HL-60 (cell line): ENCODE measurements around the gene PIK3R1.

Experiments
- DNase-seq, 2 experiments: peaks; one replicate each; pipeline ENCODE4 v3.0.0-alpha.2; 2010 to 2020; ENCODE audit warnings: low read depth in 1 of 2, low spot score in 1 of 2
- H3K27ac ChIP-seq: fragments of 250-450 bp; sonication (Bioruptor Pico); replicated peaks from 2 replicates; pipeline ENCODE4 v1.5.1; 2020; ENCODE audit warnings: mild to moderate bottlenecking, moderate library complexity
- H3K27me3 ChIP-seq: fragments of 250-450 bp; sonication (Bioruptor Pico); 2 replicates; pipeline ENCODE4 v1.5.1; 2021; ENCODE audit warnings: mild to moderate bottlenecking, moderate library complexity; ENCODE audit not compliant: insufficient read depth, poor library complexity, severe bottlenecking
- H3K4me3 ChIP-seq: replicated peaks from 2 replicates; pipeline ENCODE4 v1.5.1; 2011; ENCODE audit warnings: mild to moderate bottlenecking, control low read depth, low read length; ENCODE audit not compliant: insufficient read depth
- GABPA ChIP-seq: IDR thresholded peaks from 2 replicates; pipeline ENCODE4 v1.6.1; 2012; ENCODE audit warnings: low read depth
- POLR2AphosphoS5 ChIP-seq: IDR thresholded peaks from 2 replicates; pipeline ENCODE4 v1.6.1; 2012; ENCODE audit warnings: low read depth
- SPI1 ChIP-seq: IDR thresholded peaks from 2 replicates; pipeline ENCODE4 v1.6.1; 2012; ENCODE audit warnings: low read depth, mild to moderate bottlenecking, borderline replicate concordance
- TF ChIP-seq, protein P1 (sequence below): IDR thresholded peaks from one replicate; pipeline ENCODE4 v1.5.1; 2011; ENCODE audit warnings: low read length, control low read depth, inconsistent platforms; ENCODE audit not compliant: insufficient read depth
- TF ChIP-seq, protein P2 (sequence below): IDR thresholded peaks from 2 replicates; pipeline ENCODE4 v1.6.1; 2012; ENCODE audit warnings: low read depth; ENCODE audit not compliant: insufficient replicate concordance

Gene PIK3R1

GRCh38 chr5:68282001-68282400 lies 66.4 kb downstream of the PIK3R1 start:
- DNase-seq = no peak
- no peaks in the 10 kb centered on the region for H3K27me3 ChIP-seq
- H3K4me3 ChIP-seq = no peak overlapping the region
- no peak overlapping the region for H3K27ac ChIP-seq
- TF ChIP-seq SPI1 = no peak
- no peak for TF ChIP-seq POLR2AphosphoS5
- no peak for TF ChIP-seq GABPA
- TF ChIP-seq, protein P1, sequence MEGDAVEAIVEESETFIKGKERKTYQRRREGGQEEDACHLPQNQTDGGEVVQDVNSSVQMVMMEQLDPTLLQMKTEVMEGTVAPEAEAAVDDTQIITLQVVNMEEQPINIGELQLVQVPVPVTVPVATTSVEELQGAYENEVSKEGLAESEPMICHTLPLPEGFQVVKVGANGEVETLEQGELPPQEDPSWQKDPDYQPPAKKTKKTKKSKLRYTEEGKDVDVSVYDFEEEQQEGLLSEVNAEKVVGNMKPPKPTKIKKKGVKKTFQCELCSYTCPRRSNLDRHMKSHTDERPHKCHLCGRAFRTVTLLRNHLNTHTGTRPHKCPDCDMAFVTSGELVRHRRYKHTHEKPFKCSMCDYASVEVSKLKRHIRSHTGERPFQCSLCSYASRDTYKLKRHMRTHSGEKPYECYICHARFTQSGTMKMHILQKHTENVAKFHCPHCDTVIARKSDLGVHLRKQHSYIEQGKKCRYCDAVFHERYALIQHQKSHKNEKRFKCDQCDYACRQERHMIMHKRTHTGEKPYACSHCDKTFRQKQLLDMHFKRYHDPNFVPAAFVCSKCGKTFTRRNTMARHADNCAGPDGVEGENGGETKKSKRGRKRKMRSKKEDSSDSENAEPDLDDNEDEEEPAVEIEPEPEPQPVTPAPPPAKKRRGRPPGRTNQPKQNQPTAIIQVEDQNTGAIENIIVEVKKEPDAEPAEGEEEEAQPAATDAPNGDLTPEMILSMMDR = no peak
- TF ChIP-seq, protein P2, sequence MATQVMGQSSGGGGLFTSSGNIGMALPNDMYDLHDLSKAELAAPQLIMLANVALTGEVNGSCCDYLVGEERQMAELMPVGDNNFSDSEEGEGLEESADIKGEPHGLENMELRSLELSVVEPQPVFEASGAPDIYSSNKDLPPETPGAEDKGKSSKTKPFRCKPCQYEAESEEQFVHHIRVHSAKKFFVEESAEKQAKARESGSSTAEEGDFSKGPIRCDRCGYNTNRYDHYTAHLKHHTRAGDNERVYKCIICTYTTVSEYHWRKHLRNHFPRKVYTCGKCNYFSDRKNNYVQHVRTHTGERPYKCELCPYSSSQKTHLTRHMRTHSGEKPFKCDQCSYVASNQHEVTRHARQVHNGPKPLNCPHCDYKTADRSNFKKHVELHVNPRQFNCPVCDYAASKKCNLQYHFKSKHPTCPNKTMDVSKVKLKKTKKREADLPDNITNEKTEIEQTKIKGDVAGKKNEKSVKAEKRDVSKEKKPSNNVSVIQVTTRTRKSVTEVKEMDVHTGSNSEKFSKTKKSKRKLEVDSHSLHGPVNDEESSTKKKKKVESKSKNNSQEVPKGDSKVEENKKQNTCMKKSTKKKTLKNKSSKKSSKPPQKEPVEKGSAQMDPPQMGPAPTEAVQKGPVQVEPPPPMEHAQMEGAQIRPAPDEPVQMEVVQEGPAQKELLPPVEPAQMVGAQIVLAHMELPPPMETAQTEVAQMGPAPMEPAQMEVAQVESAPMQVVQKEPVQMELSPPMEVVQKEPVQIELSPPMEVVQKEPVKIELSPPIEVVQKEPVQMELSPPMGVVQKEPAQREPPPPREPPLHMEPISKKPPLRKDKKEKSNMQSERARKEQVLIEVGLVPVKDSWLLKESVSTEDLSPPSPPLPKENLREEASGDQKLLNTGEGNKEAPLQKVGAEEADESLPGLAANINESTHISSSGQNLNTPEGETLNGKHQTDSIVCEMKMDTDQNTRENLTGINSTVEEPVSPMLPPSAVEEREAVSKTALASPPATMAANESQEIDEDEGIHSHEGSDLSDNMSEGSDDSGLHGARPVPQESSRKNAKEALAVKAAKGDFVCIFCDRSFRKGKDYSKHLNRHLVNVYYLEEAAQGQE = no peak

GRCh38 chr5:68283766-68284165 lies 68.2 kb downstream of the PIK3R1 start:
- TF ChIP-seq, protein P1 = no peak
- TF ChIP-seq SPI1 = no peak
- TF ChIP-seq POLR2AphosphoS5 = no peak
- TF ChIP-seq, protein P2 = no peak
- no peak for TF ChIP-seq GABPA
- H3K27me3 ChIP-seq = no peaks in the 10 kb centered on the region
- no peak overlapping the region for H3K4me3 ChIP-seq
- no peak overlapping the region for H3K27ac ChIP-seq
- no peak for DNase-seq

DNA sequence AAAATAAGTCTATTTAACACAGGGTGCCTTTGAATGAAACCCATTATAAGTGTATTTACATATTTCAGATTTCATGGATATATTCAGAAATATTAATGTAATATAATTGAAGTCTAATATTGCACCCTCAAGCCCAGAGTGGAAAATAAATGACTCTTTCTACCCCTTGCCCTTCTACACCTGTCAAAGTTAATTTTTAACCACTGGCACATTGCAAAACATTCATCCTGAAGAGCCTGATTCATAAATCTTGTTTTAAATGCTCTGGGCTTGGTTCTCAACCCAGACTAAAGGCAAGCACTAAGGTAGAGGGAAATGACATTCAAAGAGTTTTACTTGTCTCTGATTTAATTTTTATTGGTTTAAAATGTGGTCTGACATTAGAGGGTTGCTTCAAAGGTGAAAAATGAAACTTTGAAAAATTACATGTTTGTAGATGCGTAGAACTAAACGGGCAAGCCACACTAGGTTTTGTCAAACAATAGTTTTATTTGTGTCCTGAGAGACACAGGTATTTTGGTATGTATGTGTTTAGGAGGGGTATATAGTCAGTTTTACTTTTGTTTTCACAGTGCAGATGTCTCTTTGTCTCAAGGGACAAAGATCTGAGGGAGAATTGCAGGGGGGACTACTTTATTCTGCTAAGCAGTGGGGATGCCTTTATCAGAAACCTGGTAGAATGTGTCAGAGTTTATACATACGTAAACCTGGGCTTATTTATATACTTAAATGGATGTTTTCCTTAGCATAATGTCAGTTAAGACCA lies 69.7 kb downstream of the PIK3R1 start:
- no peak overlapping the region for H3K4me3 ChIP-seq
- no peak overlapping the region for H3K27ac ChIP-seq
- DNase-seq = no peak
- H3K27me3 ChIP-seq = no peaks in the 10 kb centered on the region
- TF ChIP-seq, protein P2 = no peak
- no peak for TF ChIP-seq SPI1
